ENCODE measurements around the gene ATP8B1. TPM values are rescaled to one million over a fixed set of nuclear protein-coding genes. Genes with fewer than 3 reads are reported as not detected.

Gene ATP8B1
- total and polyA plus RNA-seq, 2 experiments from 2014 or later, result 1.7 to 3.0 TPM

- no peak for TF ChIP-seq ZNF462 (CRISPR knock-in tag; IDR thresholded peaks at IDR 0.05)
- no peak for TF ChIP-seq NANOG (IDR thresholded peaks at IDR 0.05; ENCODE audit: borderline replicate concordance)
- TF ChIP-seq EZH2phosphoT487 (IDR thresholded peaks at IDR 0.05; ENCODE audit: unreplicated experiment), result no peak
- no peak for TF ChIP-seq JUNB (IDR thresholded peaks at IDR 0.05; ENCODE audit: unreplicated experiment)
- TF ChIP-seq REST (IDR thresholded peaks at IDR 0.05; ENCODE audit: unreplicated experiment), result no peak
- no peak for TF ChIP-seq EZH2 (IDR thresholded peaks at IDR 0.05; ENCODE audit: low read depth, unreplicated experiment)
- no peak for TF ChIP-seq POLR2AphosphoS5 (IDR thresholded peaks at IDR 0.05; ENCODE audit: low read depth)
- TF ChIP-seq ZNF331 (CRISPR knock-in tag; IDR thresholded peaks at IDR 0.05; ENCODE audit: low read depth), result no peak
These were observed 17.2 kb downstream of the ATP8B1 start (continued) for GRCh38 chr18:57785751-57786437.
